ES-I3 (cell line): ENCODE measurements around the gene GNA12.
A peak's percentile ranks its signal among the peaks of the same experiment; 100 is the strongest.
"Not testable (repeated sequence)": the region's sequence is repeated elsewhere in the genome, so short reads cannot be mapped to it uniquely, and the experiment has no call there.

Source experiments
- H3K36me3 ChIP-seq: 2 replicates; pipeline ENCODE4 v1.6.1; 2013; ENCODE audit warnings: mild to moderate bottlenecking, low read length, control low read depth, moderate library complexity; ENCODE audit not compliant: insufficient read depth
- H3K4me1 ChIP-seq: 2 replicates; pipeline ENCODE4 v1.6.1; 2013; ENCODE audit warnings: mild to moderate bottlenecking, control low read depth, low read length; ENCODE audit not compliant: insufficient read depth
- H3K9ac ChIP-seq: 2 replicates; pipeline ENCODE4 v1.6.1; 2013; ENCODE audit warnings: low read depth, mild to moderate bottlenecking, low read length, moderate library complexity
- H3K9me3 ChIP-seq: 2 replicates; pipeline ENCODE4 v1.6.1; 2013; ENCODE audit warnings: mild to moderate bottlenecking, low read length, moderate library complexity; ENCODE audit not compliant: control insufficient read depth, insufficient read depth

GNA12 gene

DNA sequence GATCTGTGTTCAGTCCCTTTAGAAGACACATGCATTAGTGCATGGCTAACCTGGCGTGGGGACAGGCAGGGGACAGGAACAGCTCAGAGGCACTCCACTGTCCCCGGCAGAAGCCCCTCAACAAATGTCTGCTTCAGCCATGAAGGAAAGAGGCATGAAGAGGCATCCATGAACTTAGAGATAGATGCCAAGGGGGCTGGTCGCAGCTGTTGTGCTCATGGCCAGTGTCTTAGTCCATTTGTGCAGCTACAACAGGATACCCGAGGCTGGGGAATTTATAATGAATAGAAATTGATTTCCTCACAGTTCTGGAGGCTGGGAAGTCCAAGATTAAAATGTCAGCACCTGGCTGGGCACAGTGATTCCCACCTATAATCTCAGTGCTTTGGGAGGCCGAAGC, 14.5 kb upstream of the GNA12 start:
- peaks cover 8% of the 10 kb centered on the region; the same call in 1 of the 2 replicates for H3K4me1 ChIP-seq
- no peak overlapping the region for H3K9ac ChIP-seq
- no peaks in the 10 kb centered on the region for H3K9me3 ChIP-seq
- no peaks in the 10 kb centered on the region for H3K36me3 ChIP-seq

DNA sequence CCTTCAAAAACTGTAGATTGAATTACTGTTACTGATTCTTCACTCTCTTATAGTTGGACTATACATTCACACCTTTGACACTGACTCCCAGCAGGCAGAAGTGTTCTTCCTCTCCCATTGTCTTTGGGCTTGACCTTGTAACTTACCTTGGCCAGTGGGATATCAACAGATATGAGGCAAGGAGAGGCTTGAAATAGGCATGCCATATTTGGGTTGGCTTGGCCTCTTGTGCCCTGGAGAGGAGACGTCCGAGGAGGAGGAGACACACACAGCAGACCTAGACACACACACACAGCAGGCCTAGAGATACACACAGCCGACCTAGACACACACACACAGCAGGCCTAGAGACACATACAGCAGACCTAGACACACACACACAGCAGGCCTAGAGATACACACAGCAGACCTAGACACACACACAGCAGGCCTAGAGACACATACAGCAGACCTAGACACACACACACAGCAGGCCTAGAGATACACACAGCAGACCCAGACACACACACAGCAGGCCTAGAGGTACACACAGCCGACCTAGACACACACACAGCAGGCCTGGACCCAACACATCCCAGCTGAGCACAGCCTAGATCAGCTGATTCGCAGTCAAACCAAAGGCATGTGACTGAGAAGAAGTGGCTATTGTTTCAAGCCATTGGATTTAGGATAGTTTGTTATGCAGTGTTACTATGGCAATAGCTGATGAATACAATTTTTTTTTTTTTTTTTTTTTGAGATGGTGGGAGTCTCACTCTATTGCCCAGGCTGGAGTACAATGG, 12.5 kb upstream of the GNA12 start:
- Histone ChIP-seq H3K9me3 (no peaks in the 10 kb centered on the region), H3K4me1 (no peaks in the 10 kb centered on the region), H3K36me3 (no peaks in the 10 kb centered on the region), H3K9ac (no peak overlapping the region)

DNA sequence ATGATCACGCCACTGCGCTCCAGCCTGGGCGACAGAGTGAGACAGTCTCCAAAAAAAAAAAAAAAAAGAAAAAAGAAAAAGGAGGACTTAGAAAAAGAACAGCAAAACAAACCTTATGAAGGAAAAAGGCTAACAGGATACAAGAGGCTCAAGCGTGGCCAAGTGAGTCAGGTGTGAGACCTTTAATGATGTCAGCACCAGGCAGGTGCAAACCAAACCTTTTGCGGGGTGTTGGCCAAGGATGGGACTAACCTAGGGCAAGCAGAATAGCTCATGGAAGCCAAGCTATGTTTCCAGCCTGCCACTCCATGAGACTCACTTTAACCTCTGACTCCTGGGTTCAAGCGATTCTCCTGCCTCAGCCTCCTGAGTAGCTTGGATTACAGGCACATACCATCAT, 11.3 kb upstream of the GNA12 start:
- H3K9me3 ChIP-seq = no peaks in the 10 kb centered on the region
- no peak overlapping the region for H3K9ac ChIP-seq
- no peaks in the 10 kb centered on the region for H3K4me1 ChIP-seq
- no peaks in the 10 kb centered on the region for H3K36me3 ChIP-seq

DNA sequence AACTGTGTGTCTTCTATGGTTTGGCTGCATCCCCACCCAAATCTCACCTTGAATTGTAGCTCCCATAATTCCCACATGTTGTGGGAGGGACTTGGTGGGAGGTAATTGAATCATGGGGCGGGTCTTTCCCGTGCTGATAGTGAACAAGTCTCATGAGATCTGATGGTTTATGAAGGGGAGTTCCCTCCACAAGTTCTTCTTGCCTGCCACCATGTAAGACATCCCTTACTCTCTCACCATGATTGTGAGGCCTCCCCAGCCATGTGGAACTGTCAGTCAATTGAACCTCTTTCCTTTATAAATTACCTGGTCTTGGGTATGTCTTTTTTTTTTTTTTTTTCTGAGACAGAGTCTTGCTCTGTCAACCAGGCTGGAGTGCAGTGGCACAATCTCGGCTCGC, 9.4 kb upstream of the GNA12 start:
- not testable (repeated sequence) for H3K9ac ChIP-seq

DNA sequence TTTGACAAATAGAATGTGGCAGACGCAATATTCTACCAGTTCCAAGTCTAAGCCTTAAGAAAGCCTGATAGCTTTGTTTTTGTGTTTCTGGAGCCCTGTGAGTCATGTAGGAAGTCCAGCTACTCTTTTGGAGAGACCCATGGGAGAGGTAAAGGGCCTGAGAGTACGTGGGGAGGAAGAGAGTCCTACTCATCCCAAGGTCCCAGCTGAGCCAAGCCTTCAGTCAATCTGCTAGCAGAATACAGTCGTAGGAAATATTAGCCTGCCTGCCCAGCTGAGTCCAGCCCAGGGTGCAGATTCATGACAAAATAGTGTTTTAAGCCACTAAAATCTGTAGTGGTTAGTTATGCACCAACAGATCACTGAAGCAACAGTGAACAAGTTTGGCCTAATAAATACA, 9.0 kb upstream of the GNA12 start:
- no peaks in the 10 kb centered on the region for H3K9me3 ChIP-seq
- no peaks in the 10 kb centered on the region for H3K36me3 ChIP-seq
- H3K9ac ChIP-seq = no peak overlapping the region
- no peaks in the 10 kb centered on the region for H3K4me1 ChIP-seq

More for the DNA sequence above, 9.4 kb upstream of the GNA12 start:
- not testable (repeated sequence) for H3K36me3 ChIP-seq, H3K4me1 ChIP-seq, H3K9me3 ChIP-seq

DNA sequence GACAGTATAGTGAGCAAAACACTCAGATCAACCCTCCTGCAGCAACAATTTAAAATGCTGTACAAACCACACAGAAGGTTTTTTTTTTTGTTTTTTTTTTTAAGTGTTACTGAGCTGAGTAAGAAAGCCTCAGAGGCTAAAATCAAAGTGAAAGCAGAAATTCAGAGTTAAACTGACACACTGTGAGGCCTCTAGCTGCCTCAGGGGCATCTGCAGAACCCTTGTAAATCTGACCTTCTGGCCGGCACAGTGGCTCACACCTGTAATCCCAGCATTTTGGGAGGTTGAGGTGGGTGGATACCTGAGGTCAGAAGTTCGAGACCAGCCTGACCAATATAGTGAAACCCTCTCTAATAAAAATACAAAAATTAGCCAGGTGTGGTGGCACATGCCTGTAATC, 7.4 kb upstream of the GNA12 start:
- H3K4me1 ChIP-seq = no peaks in the 10 kb centered on the region
- no peaks in the 10 kb centered on the region for H3K9me3 ChIP-seq
- no peaks in the 10 kb centered on the region for H3K36me3 ChIP-seq
- H3K9ac ChIP-seq = no peak overlapping the region

DNA sequence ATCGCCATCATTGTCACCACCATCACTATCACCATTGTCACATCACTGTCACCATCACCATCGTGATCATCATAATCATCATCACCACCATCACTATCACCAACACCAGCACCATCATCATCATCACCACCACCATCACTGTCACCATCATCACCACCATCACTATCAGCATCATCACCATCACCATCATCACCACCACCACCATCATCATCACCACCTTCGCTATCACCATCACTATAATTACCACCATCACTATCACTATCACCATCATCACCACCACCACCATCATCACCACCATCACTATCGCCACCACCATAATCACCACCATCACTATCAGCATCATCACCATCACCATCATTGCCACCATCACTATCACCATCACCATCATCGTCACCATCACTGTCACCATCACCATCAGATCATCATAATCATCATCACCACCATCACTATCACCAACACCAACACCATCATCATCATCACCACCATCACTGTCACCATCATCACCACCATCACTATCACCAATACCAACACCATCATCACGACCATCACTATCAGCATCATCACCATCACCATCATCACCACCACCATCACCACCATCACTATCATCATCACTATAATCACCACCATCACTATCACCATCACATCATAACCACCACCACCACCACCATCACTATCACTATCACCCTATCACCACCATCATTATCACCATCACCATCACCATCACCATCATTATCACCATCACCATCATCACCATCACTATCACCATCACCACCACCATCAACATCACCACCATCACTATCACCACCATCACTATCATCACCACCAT, 6.0 kb upstream of the GNA12 start:
- Histone ChIP-seq H3K36me3 (no peaks in the 10 kb centered on the region), H3K4me1 (no peaks in the 10 kb centered on the region), H3K9ac (no peak overlapping the region), H3K9me3 (no peaks in the 10 kb centered on the region)

DNA sequence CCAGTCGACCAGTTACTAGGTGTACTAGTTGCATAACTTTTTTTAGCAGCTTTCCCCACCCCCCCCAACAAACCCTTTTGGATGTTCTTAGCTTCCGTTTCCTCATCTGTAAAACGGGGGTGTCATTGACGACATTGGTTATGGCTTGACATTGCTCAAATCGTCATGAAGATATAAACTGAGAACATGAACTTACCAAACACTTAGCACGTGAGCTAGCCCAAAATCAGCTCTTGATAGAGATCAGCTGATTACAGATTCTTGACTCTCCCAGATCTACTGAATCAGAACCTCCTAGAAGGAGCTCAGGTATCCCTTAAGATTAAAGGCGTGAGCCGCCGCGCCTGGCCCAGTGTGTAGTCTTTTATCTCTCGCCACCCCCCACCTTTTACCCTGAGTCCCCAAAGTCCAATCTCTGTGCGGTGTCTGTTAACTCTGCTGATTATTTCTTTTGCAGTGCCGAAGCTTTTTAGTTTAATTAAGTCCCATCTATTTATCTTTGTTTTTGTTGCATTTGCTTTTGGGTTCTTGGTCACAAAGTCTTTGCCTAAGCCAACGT, 1.0 kb upstream of the GNA12 start:
- Histone ChIP-seq H3K9me3 (no peaks in the 10 kb centered on the region), H3K9ac (peak overlapping the region; percentile 54; the same call in 1 of the 2 replicates), H3K4me1 (peaks cover 10% of the 10 kb centered on the region; the same call in 1 of the 2 replicates), H3K36me3 (peaks cover 11% of the 10 kb centered on the region)

DNA sequence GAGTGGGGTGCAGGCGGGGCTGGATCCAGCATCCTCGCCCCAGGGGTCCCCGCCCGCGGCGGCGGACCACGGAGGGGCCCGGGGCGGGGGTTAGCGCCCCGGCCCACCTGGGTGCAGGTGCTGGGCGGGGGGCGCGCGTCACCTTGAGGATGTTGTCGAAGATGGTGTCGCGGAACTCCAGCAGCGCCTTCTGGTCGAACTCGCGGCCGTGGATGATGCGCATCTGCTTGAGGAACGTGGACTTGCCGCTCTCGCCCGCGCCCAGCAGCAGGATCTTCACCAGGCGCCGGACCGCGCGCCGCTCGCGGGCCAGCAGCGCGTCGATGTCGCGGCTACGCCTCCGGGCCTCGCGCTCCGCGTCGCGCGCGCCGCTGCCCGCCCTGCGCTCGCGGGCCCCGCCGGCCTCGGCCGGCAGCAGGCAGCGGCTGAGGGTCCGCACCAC, 376 bp downstream of the GNA12 start:
- Histone ChIP-seq H3K36me3 (peaks cover 11% of the 10 kb centered on the region), H3K9me3 (no peaks in the 10 kb centered on the region), H3K9ac (peak overlapping the region; percentile 72), H3K4me1 (peaks cover 10% of the 10 kb centered on the region; the same call in 1 of the 2 replicates)

DNA sequence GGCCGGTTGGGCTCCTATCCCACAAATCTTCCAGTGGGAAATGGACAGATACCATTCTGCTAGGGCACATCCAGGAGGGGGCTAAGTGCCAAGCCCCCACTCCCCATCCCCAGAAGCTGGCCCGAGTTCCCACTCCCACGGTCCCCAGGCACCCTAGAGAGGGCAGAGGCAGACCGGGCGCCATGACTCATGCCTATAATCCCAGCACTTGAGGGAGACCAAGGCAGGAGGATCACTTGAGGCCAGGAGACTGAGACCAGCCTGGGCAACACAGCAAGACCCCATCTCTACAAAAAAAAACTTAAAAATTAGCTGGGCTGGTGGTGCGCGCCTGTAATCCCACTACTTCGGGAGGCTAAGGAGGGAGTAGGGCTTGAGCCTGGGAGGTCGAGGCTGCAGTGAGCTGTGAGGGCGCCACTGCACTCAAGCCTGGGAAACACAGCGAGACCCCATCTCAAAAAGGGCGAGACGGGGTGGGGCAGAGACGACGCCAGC, 870 bp downstream of the GNA12 start:
- peaks cover 13% of the 10 kb centered on the region; the same call in 1 of the 2 replicates for H3K4me1 ChIP-seq
- peak overlapping the region; percentile 72; the same call in 1 of the 2 replicates for H3K9ac ChIP-seq
- peaks cover 11% of the 10 kb centered on the region for H3K36me3 ChIP-seq
- H3K9me3 ChIP-seq = no peaks in the 10 kb centered on the region

DNA sequence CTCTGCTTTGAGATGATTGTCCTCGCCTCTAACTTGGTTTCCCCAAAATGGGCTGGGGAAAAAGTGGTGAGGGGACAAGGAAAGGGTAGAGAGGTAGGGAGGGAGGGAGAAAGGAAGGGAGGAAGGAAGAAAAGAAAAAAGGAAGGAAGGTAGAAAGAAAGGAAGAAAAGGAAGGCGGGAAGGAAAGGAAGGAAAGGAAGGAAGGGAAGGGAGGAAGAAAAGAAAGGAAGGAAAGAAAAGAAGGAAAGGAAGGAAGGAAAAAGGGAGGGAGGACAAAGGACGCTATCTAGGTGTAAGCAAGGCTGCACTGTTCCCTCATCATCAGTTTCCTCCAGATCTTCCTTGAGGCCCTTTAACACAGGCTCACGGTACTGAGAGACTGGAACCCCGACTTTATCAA, 2.2 kb downstream of the GNA12 start:
- Histone ChIP-seq H3K36me3 (peaks cover 11% of the 10 kb centered on the region), H3K9ac (no peak overlapping the region), H3K9me3 (no peaks in the 10 kb centered on the region), H3K4me1 (peaks cover 24% of the 10 kb centered on the region)

DNA sequence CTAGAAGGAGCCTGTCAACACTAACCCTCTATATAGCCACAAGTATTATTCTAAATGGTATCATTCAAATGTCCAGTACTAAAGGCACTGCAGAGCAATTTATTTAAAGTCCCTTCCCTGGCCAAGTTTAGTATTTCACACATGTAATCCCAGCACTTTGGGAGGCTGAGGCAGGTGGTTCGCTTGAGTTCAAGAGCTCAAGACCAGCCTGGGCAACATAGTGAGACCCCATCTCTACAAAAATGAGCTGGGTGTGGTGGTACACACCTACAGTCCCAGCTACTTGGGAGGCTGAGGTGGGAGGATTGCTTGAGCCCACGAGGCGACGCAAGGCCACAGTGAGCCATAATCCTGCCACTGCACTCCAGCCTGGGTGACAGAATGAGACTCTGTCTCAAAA, 3.6 kb downstream of the GNA12 start:
- Histone ChIP-seq H3K4me1 (peaks cover 24% of the 10 kb centered on the region), H3K9ac (no peak overlapping the region), H3K9me3 (no peaks in the 10 kb centered on the region), H3K36me3 (peaks cover 13% of the 10 kb centered on the region)

DNA sequence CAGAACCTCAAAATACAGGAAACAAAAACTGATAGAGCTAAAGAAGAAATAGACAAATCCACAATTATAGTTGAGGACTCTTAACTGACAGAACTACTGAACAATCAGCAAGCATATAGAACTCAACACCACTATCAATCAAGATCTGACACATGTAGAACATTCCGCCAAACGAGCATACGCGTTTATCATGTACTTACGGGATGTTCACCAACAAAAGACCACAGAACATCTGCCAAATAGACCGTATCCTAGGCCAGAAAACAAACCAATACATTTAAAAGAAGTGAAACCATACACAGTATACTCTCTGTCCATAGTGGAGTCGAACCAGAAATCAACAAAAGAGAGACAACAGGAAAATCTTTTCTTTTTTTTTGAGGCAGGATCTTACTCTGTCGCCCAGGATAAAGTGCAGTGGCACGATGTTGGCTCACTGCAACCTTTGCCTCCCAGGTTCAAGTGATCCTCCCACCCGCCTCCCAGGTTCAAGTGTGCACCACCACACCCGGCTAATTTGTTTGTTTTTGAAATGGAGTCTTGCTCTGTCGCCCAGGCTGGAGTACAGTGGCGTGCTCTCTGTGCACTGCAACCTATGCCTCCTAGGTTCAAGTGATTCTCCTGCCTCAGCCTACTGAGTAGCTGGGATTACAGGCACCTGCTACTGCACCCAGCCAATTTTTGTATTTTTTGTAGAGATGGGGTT, 5.1 kb downstream of the GNA12 start:
- Histone ChIP-seq H3K36me3 (peaks cover 19% of the 10 kb centered on the region), H3K9ac (no peak overlapping the region), H3K4me1 (peaks cover 27% of the 10 kb centered on the region; the same call in 1 of the 2 replicates), H3K9me3 (no peaks in the 10 kb centered on the region)

DNA sequence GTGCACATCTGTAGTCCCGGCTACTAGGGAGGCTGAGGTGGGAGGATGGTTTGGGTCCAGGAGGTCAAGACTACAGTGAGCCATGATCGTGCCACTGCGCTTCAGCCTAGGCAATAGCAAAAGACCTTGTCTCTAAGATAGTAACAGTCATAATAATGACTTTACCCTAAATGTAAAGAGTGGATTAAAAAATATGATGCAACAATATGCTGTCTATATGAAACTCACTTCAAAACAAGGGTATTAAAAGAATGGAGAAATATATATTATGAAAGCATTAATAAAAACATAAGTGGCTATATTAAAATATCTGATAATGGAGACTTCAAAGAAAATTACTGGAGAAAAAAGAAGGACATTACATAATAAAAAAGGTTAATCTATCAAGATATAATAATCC, 5.7 kb downstream of the GNA12 start:
- H3K9me3 ChIP-seq = no peaks in the 10 kb centered on the region
- H3K36me3 ChIP-seq = peaks cover 19% of the 10 kb centered on the region
- peaks cover 29% of the 10 kb centered on the region; the same call in 1 of the 2 replicates for H3K4me1 ChIP-seq
- no peak overlapping the region for H3K9ac ChIP-seq
